NCI-H69 (cell line): ENCODE results near the gene ZNF232.
"Not testable (repeated sequence)": the region's sequence is repeated elsewhere in the genome, so short reads cannot be mapped to it uniquely, and the experiment has no call there.

Experiments used
- DNase-seq: peaks from one replicate; lab custom pipeline; 2025; lab: John Stamatoyannopoulos, UW

Gene ZNF232

DNA sequence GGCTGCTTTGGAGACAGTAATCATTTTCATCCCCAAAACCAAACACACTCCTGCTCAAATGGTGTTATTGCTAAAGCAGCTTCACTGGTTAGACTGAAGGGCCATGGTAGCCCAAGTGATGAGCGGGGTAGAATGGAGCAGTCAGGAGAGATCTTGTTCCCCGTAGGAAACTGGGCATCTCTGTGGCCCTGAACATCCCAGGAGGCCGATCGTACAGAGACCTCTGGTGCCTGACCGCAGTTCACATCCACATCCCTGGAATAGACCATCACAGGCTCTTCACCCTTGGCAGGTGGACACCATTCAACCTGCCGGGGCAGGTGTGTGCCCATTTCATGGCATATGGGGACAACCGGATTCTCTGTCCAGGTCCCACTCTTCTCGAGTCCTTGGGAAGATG is 18.1 kb upstream of the ZNF232 start:
- not testable (repeated sequence) for DNase-seq

DNA sequence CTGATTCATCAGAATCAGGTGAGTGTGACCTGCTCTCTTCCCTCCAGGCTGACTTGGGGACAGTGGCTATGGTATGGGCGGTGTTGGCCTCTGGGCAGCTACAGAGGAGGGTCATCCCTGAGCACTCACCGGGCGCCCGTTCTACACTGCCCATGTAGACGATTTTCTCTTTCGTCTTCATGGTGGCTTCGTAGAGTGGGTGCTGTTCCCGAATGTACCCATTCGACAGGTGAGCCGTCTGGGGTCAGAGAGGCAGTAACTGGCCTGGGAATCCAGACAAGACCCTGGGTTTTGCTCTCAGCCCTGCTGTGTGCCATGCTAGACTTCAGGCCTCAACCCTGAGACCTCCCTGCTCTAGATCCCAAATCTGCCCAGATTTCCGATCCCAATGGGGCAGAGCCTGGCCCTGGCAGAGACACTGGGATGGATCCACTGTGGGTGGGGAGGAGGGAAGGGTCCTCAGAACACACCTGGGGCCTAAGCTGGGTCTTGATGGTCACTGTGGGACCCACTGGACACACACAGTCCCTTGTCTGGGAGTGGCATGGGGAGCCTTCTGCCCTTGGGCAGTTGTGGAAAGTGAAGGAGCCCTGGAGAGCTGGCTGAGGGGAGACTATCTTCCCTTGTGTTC is 17.3 kb upstream of the ZNF232 start:
- DNase-seq: no peak

DNA sequence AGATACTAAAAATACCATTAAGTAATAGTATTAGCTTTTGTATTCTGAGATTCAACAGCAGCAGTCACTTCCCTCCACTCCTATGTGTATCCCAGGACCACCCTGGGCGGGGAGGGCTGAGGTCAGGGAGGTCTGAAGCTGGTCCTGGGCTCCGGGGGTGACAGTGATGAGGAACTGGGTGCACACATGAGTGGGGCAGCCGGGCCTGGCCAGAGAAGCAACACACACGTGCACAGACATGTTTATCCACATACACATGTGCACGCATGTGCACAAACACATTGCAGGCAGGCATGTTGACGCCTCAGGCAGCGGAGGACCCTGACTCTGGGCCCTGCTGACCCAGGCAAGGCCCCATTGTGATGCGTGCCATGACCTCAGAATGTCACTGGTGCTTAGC is 16.7 kb upstream of the ZNF232 start:
- DNase-seq: not testable (repeated sequence)

DNA sequence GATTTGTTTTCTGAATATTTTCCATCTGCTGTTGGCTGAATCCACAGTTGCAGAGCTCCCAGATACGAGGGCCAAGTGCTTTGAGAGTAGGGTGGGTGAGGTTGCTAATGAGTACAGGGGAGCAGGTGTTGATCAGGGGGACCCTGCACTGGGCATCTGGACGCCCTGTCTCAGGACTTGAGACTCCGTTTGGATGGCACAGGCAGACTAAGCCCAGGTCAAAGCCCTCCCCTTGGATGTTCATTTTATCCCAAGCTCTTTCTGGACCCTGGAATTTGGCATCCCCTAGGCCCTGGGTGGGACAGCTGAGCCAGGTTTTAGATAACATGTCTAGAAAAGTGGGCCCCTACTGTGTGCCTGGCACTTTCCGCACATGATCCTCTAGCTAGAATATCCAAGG is 16.2 kb upstream of the ZNF232 start:
- no peak for DNase-seq

DNA sequence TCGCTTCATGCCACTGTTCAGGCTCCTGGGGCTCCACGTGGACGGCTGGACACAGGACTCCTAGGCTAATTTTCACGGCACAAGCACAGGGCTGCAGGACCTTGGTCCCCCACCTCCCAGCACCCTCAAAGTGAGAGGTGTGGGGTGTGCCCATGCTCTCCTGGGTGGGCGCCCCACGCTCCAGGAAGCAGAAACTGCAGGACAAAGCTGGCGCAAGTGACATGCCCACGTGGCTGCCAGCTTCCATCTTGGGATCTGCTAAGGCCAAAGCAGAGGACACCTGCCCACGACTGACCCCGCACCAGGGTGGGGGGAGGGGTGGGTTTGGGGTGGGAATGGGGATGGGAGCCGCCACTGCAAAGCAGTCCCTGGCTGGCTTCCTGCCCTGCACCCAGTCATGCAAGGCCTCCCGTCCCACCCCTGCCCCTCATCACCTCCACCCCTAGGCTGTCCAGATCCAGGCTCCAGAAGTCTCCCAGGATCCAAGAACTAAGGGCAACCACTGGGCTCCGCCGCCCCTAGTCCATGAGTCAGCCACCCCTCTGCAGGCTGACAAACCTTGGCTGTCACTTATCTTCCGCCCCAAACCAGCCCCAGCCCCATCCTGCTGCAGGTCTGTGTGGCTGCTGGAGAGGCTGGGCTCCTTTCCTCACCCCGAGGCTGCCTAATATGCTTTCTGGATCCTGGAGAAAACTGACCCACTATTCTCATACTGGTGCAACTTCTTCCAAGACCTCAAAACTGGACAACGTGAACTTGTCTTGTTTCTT is 15.2 kb upstream of the ZNF232 start:
- DNase-seq: no peak

DNA sequence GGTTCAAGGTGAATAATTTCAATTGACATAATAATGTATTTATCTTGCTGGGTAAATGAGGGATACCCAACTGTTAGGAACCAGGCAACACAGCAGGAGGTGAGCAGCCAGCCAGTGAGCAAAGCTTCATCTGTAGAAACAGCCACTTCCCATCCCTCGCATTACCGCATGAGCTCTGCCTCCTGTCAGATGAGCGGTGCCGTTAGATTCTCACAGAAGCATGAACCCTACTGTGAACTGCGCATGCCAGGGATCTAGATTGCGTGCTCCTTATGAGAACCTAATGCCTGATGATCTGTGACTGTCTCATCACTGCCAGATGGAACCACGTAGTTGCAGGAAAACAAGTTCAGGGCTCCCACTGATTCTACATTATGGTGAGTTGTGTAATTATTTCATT is 13.2 kb upstream of the ZNF232 start:
- DNase-seq: peak; percentile 31

DNA sequence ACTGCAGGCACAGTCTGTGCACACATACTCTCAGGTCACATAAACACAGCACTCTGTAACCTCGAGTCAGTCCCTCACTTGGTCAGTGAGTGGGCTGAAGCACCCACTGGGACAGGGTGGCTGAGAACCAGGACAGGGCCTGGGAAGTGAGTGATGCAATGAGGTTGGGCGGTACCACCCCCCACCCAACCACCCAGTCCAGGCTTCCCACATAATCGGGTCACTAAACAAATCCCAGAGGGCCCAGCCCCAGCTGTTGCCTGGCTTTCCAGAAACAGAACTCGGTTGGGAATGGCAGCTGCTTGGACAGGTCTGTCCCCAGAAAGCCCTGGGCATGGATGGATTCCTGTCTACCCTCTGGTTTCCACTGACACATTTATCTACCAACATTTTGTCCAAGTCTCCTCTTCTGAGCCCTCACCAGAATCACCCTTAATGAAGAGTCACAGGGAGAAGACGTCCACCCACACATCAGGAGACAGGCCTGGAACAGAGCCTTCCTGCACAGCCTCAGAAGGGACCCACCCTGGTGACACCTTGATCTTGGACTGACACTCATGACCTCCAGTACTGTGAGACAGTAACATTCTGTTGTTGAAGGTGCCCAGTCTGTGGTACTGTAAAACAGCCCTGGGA is 12.6 kb upstream of the ZNF232 start:
- DNase-seq: not testable (repeated sequence)

DNA sequence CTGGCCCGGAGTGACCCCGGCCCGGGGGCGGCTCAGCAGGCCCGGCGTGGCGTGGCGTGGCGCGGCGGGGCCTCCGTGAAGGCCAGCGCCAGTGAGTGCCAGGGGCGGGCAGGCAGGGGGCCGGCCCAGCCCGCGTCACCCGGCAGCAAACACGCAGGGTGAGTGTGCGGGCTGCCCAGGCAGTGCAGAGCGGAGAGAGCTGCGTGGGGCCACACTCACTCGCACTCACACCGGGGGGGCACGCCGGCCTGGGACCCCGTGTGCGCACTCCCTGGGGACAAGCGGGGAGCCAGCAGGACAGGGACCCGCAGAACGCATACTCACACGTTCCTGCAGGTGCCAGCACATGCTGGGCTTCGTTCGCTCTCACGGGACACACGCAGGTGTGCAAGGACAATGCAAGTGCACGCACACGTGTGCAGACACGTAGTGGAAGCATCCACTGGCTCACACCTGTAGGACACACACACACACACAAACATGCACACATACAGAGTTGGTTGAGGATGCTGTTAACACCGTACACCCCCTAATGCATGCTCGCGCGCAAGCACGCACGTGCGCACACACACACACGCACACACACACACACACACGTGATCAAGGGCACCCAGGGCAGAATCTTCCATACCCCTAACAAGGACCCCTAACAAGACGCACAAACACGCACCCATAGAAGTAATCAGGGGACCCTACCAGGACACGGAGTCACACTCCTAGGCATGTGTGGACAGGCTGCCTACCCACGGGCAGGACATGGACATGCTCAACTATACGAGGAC is 11.9 kb upstream of the ZNF232 start:
- no peak for DNase-seq

DNA sequence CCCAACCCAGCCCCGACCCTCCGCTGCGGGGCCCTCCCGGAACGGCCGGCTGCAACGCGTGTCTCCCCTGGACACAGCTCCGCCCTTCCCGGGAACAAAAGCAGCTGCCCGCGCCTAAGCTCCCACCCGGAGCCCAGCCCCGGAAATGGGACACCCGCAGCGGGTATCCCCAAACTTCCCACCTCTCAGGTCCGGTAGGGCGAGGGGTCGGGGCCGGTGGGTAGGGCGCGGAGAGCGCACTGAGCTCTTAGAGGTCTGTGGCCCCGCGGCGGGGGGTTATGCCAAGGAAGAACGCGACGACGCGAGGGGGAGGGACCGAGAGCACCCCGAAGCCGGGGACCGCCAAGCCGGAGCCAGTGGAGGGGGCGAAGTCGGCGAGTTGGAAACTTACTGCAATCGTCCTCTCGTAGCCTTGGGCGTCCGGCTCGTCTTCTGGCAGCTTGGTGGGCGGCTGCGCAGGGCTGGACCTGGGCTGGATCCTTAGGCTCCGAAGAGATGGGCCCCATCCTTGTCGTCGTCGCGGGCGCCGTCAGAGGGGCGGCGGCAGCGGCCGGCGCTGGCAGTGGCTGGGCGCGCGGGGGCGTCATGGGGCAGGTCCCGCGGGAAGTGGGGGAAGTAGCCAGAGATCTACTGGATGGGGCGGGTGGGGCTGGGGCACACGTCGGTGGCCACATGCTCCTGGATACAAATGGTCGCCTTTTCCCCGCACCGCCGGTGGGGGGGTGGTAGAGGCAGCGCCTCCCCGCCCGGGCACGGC is 11.1 kb upstream of the ZNF232 start:
- peak; percentile 43 for DNase-seq

DNA sequence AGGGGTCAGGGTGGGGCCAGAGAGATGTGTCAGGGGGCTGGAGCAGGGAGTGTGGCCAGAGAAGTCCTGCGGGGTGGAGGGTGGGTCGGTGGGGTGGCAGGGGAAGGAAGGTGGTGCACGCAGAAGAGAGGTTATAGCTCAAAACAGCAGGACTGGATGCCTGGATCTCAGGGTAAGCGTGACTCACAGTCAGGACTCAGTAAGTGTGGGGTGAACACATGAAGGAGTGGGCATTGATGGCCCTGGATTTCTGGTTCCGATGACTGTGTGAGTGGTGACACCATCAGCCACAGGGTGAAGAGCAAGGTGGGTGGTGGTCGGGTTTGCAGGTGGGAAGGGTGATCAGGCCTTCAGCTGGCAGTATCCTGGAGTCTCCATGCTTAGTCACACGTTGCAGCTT is 10.4 kb upstream of the ZNF232 start:
- not testable (repeated sequence) for DNase-seq

DNA sequence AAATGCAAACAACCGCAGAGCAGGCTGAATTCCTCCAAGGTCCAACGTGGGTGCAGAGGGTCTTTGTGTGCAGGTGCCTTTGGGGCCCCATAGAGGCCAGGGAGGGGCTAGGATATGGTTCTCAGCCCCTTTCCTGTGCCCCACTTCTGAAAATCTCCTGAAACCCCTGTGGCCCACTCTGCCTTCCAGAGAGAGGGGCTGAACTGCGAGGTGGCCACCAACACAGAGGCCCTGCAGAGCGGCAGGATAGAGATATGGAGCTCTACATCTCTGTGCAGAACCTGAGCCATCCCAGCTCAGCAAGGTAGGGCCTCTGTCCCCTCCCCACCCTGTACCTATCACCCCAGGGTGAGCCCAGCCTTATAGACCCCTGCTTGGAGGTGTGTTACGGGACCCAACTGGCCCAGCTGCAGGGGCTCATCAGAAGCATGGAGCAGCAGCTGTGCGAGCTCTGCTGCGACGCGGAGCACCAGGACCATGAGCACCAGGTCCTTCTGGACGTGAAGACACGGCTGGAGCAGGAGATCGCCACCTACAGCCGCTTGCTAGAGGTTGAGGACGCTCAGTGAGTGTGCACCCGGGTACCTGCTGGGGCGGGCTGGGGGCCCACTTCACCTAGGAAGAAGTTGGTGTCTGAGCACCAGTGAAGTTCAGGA is 9.6 kb upstream of the ZNF232 start:
- no peak for DNase-seq

DNA sequence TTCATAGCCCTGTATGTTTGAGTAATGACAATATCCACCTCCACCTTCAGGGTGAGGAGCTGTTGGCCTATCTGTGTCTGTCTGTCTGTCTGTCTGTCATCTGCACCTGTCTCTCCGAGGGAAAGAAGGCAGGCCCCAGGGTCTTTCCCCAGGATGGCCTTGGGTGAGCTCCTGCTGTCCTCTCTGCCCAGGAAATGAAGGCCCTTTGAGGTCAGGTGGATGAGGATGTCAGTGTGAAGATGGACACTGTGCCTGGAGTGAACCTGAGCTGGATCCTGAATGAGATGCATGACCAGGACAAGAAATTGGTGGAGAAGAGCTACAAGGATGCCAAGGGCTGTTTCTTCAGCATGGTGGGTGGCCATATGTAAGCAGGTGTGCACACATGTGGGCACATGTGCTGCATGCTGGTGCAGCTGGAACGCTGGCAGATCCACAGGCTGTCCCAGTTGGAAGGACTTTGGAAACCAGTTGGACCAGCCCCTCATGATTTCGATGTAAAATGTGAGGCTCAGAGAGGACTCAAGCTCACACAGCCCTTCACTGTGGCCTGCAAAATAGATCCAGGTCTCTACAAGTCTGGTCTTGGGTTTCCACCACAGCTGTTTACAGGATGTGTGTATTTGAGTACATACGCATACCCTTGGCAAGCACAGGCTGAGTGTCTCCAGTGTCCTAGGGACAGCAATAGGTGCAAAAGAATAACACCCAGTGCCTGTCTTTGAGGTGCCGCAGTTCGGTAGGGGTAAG is 8.9 kb upstream of the ZNF232 start:
- DNase-seq: not testable (repeated sequence)

DNA sequence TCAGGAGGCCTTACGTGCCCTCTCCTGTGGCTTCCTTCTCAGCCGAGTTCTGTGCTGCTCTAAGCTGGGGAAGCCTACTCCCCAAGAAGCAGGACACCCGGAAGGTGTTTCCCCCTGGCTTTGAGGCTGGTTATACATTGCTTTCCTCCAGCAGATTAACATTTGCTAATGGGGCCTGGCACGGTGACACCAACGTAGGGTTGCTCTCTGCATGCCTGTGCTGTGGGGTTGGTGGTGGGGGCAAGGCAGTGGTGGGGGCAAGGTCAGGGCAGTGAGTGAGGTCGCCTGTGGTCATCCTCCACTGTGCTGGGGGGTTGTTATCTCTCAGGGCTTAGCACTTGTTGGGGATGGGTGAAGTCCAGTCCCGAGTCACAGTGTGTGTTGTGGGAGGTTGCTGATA is 8.4 kb upstream of the ZNF232 start:
- no peak for DNase-seq

DNA sequence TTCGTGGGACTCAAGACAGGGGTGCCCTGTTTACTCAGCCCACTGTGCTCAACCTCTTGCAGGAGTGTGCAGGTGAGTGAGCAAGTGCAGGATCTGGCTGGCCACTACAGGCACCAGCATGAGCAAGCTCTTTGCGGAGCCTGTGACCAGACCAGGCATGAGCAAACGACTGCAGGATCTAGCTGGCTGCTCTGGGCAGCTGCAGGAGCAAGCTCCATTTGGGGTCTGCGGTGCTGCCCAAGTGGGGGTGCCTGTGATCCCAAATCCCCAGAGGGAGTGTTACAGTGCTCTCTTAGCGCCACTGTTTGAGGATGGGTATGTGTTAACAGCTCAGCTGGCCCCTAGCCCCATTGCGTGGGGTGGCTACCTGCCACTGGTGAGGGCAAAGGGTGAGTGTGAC is 6.5 kb upstream of the ZNF232 start:
- no peak for DNase-seq

DNA sequence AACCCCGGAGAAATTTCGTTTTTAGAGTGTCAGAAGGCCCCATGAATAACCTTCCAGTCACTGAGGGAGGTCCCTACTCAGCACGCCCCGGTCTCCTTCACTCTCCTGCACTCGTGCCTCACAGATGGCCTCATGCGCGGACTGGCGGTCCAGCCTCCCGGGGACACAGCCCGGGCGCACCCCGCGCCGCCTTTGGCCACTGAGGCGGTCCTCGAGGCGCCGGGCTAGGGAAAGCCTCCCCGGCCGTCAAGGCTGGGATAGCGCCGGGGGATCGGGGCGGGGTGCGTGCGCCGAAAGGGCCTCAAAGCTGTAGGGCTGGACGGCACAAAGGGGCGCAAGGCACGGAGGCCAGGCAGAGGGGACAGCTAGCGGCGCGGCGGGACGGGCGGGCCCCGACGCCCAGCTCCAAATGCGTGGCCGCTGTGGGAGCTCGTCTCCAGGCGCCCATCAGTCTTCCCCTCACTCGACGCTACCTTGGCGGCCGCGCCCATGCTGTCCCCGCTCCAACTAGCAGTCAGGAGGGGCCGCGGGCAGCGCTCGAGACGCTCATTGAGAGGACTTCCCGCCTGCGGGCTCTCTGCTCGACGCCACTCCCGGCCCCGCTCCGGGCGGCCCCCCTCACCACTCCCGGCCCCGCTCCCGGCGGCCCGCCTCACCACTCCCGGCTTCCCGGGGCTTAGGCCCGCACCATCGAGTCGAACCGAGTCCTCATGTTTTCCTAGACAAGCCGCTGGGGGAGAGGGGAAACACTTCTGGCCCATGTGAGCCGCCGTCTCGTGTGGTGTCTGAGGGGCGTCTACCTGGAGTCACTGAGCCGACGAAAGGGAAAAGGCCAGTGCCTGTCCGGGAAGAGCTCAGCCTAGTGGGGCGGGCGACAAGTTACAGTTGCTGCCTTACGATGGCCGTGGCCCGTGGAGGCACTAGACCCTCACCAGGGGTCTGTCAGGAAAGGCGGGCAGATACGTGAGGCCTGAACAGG is 4.3 kb upstream of the ZNF232 start, which contains the start of gene USP6:
Gene USP6, plus strand, starts transcription at position 360 of the 979 bp plus-strand sequence. CDS start 14,336 bp downstream, outside the sequence.
- no peak for DNase-seq

DNA sequence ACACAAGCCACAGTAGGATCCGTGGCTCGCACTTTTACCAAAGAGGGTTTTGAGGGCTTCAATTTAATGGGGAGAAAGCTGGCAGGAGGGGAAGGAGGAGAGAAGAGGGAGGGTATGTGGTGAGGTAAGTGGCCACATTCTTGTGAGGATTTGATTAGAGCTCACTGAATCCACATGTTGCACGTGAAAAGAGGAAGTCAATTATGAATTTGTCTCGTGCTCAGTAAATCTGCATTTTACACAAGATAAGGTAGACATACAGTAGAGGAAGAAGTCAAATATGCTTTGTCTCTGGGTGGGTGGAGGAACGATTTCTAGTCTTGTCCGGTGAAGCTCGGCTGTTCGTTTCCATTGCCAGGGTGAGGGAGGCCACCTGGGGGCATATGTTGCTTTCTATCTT is 862 bp downstream of the ZNF232 start:
- DNase-seq: no peak

DNA sequence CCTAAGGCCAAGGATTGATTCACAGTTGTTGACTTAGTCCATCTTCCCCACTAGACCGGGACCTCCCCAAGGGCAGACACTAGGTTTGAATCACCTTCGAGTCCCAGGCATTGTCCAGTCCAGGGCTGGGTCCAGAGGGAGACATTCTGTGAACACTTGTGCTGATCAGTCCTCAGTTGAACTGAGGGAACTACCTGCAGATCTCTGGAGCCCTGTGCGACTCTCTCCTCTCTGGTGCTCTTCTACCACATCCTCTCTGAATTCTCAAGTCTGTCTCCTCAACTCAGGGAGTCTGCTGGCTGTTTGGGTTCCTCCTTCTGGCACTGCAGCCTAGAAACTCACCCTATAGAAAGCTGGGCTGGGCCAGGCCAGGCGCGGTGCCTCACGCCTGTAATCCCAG is 10.8 kb downstream of the ZNF232 start:
- DNase-seq: no peak

DNA sequence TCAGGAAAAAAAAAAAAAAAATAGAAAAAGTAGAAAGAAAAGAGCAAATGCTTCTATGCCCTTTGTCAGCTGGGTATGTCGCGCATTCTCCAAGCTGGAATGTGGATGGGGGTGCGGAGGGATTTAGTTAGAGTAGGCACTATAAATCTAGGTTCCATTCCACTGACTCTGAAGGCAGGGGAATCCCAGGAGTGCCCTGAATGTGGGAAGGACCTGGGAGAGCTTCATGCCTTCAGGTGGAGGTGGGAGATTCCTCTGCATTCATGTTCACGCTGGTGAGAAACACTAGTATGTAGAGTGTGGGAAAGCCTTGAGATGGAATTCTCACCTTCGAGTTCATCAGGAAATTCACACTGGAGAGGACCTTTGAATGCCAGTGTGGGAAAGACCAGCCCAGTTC is 12.4 kb downstream of the ZNF232 start:
- no peak for DNase-seq
